Activated CD8-positive, alpha-beta memory T cell treated with anti-CD3 and anti-CD28 coated beads, Interleukin-2, amount 50 U/mL, for 4 hours (primary cell): Measurements from ENCODE around the gene FAM98B.

Source experiments
- DNase-seq: peaks from one replicate; pipeline ENCODE4 v3.0.0-alpha.2; 2020

FAM98B gene

DNA sequence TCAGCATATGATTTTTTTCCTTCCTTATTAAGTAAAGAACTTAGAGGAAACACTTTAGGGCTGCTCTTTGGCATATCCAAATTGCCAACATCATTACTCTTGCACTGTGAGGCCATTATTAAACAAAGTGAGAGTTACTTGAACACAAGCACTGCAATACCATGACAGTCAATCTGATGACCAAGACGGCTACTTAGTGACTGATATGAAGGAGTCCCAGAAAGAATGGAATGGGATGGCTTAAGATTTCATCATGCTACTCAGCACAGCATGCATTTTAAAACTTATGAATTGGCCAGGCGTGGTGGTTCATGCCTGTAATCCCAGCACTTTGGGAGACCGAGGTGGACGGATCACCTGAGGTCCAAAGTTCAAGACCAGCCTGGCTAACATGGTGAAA lies 55.2 kb downstream of the FAM98B start:
- DNase-seq, result no peak

- DNase-seq, result no peak
Observed at GRCh38 chr15:38512901-38513300, 59.0 kb downstream of the FAM98B start.

DNA sequence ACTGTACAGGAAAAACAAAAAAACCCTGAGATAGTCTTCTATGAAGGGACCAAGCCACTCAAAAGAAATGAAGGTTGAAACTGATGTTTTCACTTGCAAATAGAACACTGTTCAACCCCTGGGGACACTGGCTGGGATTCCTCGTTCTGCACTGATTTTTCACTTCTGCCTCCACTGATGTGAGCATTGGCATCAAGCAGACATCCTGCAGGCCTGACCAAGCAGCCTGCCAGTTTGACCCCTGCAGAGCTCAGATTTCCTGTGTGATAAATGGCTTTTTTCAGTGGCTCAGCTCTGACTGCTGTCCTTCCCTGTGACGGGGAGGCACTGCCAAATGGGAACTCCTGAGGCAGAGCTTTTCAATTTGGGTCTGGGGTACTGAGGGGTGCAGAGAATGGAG lies 60.7 kb downstream of the FAM98B start:
- DNase-seq, result no peak

DNA sequence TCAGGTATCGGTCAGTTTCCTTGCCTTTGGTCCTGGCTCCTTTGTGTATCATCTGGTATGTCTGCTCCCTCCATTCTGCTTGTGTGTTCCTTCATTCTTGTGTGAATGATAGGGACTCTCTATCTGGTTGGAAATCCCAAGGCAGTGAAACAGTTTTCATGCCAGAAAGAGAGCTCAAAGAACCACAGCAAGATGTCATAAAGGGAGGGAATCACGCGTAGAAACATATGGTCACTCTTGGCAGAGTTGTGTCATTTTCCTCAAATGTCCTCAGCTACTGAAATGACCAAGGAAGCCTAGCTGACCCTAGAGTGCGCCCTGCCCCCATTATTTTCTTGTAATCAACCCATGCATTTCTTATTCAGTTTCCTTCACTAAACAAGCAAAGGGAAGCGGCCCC lies 62.7 kb downstream of the FAM98B start:
- DNase-seq, result no peak

DNA sequence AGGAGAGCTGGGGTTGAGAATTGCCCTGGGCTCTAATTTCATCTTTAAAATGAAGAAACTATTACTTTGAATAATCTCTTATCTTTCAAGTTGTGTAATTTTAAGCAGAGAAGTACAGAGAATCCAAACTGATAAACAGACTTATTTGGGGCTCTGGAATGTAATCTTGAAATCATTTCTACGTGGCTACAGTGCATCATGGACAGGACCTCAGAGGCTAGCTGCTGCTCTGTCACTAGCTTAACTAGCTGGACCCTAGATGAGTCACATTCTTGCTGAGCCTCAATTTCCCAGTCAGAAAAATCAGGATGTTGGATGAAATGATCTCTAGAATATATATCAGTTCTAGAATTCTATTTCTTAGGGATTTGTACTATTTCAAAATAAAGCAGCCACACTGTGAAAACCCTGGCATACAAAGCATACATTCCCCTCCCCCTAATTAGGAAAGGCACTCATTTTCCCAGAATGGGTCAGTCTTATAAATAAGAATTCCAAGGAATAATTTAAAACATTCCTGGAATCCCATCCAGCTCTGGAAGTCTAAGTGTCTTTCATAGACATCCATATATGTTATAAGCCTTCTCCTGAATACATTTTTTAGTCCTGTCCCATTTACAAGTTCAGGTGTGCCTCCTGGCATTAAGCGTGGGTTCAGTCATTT lies 63.5 kb downstream of the FAM98B start:
- DNase-seq, result no peak

DNA sequence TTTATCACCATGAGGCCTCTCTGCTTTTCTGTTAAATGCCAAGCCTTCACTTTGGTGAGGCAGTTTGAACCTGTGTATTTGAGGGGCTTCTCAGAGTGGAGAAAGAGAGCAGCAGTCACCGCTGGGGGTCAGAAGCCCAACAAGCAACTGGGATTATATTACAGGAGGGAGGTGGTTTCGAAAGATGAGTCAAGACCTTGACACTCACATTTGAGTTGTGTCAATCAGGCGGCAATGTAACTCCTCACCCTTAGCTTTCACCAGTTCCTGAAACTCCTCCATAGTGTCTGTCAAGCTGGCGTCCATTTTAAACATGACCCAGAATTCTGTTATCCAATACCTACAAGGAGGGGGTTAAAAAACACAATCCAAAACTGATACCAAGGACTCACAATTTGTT lies 64.2 kb downstream of the FAM98B start:
- DNase-seq, result no peak

DNA sequence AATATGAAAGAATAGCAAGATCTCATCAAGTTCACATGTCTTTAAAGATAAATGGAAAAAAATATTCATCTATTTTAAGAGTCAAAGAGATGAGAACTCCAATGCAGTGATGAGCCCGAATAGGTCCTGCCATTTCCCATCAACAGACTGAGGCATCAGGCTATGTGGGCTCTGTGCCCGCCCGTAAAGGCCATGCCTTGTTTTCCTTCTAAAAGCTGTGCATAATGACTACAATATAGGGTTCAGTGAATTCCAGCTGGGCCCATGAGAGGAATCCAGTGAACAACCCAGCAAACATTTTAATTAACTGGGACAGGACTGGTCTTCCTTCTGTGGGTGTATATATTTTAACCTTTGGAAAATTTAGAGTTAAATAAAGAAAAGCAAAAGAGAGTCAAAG lies 66.1 kb downstream of the FAM98B start:
- no peak for DNase-seq

DNA sequence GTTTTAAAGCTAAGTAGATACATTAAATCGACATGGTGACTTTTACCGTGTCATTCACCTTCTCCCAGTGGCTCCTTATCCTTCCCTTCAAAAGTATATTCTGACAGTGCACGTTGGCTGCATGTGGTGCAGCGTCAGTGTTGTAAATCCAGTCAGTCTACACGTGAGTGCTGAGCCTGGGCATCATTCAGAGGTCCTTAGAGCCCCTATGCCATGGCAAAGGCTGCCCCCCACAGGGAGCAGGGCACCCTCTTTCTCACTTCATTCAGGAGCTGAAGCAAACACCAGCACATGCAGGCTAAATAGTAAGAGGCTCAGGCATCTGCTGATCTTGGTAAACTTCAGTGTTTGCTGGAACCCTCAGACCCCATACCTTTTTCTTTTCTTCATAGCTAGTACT lies 67.4 kb downstream of the FAM98B start:
- no peak for DNase-seq

GRCh38 chr15:38522922-38523321 lies 69.0 kb downstream of the FAM98B start:
- DNase-seq, result no peak

DNA sequence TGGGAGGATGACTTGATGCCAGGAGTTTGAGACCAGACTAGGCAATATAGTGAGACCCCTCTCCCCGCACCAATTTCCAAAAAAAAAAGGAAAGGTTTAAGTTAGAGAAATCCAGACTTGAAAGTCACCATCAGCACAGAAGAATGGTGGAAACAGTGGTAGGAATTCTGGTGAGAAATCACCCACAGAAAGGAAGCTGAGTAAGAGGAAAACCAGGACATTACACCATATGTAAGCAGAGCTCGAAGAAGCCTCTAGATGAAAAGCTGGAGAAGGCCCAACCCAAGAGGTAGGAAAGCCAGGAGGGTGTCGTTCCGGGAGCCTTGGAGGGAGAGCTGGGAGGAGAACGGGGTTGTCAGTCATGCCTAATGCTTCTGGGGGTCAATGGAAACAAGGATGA lies 70.2 kb downstream of the FAM98B start:
- DNase-seq, result no peak

GRCh38 chr15:38525489-38525888 lies 71.6 kb downstream of the FAM98B start:
- no peak for DNase-seq

GRCh38 chr15:38526158-38526557 lies 72.2 kb downstream of the FAM98B start:
- no peak for DNase-seq

DNA sequence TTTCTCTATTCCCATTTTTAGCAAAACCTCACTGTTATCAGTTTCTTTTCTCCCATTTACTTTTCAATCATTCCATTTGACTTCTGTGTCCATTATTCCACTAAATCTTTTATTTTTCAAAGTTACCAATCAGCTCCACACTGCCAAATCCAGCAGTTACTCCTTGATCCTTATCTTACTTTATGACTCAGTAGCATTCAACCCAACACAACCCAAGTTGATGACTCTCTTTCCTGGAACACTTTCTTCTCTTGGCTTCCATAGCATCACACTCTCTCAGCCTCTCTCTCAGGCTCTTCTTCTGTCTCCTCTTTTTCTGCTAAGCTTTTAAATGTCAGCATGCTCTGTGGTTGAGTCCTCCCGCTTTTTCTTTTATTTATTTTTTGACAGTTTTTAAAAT lies 74.4 kb downstream of the FAM98B start:
- no peak for DNase-seq

GRCh38 chr15:38530113-38530512 lies 76.2 kb downstream of the FAM98B start:
- DNase-seq, result no peak

- DNase-seq, result no peak
Observed at GRCh38 chr15:38531509-38531908, 77.6 kb downstream of the FAM98B start.

DNA sequence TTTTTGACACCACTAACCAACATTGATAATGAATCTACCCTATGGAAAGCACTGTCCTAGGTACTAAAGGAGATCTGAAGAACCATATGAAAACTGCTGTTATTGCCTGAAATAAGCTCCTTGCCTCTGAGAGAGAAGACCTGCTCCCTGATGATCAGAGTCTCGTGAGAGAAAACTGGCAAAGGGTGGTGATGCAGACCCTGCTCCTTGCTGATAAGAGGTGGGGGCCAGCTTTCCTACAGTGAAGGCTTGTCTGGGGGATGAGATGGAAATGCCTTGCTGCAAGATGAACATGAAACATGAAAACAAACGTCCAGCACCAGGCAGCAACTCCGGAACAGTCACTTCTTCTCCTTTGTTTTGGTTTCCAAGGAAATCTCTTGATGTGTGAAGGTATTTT lies 78.8 kb downstream of the FAM98B start:
- no peak for DNase-seq

DNA sequence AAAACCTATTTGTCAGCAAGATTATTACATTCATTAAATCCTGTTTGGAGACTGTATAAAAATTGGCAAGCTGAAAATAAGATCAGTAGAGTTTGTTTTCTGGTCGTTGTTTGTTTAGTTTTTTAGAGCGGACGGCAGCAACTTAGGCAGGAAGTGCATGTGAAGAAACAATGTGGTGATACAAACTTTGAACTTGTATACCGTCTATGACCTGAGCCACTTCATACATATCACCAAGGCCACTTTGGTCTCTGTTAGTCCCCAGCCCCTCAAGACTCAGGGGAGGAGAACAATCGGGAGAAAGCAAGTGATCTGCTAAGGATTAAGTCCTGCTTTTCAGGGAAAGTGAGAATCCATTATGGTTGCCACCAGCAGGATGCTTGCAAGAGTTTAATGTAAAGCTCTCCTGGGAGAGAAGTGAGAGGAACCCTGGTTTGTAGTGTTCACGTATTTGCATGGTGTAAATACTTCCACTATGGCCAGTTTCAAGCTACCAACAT lies 79.5 kb downstream of the FAM98B start:
- no peak for DNase-seq

DNA sequence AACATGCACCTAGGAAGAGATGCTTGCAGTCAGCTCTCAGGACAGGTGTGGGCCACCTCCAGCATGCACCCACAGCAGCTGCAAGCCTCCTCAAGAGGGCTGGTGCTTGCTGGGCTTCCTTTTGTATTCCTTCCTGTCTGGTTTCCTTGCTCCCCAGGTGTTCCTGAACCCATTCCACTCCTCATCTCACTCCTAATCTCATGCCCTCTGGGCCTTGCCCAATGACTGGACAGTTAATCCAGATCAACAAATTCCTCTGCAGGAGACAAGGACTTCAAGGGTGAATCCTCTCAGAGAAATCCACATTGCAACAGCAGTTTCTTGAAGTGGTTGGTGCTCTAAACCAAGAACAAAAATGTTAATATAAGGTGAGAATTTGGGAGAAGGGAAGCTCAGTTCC lies 80.0 kb downstream of the FAM98B start:
- DNase-seq, result no peak

GRCh38 chr15:38534691-38535090 lies 80.8 kb downstream of the FAM98B start:
- no peak for DNase-seq

DNA sequence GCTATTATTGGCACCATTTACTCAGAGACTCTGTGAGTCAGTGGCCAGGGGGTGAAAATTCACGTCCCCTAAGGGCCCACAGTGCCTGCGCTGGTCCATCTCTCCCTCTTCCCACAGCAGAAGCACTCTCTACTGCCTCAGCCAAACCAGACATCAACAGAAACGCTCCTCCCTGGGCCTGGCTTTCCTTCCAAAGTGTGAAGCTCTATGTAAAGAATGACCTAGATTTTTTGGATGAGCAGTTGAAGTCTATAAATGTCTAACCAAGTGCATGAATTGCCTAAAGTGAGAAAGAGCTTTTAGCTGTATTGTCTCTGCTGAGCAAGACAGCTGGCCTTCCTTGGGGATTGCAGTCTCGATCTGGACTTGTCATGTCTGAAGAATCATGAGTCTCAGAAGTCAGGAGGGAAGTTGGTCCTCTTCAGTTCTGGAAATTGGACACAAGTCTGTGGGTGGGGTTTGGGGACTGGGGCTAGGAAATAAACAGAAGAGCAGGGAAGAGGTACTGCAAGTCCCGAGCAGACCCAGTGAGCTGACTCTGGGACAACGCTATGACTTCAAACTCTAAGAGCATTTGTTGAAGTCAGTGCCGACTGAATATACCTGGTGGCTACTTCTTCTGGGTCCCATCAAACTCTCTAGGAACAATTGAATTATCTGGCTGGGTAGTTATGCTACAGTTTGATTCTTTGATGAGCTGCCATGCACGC lies 81.7 kb downstream of the FAM98B start:
- DNase-seq, result no peak

GRCh38 chr15:38536201-38536676 lies 82.3 kb downstream of the FAM98B start:
- DNase-seq, result no peak
